Mucosa of gallbladder (tissue), 1 donor: ENCODE results near the gene PCNX2. TPM values are rescaled to one million over a fixed set of nuclear protein-coding genes. Genes with fewer than 3 reads are reported as not detected.

Experiments used
- DNase-seq: peaks from one replicate; pipeline ENCODE4 v3.0.0-alpha.2; 2020; ENCODE audit warnings: low spot score
- total RNA-seq: library from RNA; stranded (reverse); gene quantifications from one replicate; pipeline ENCODE4 v1.2.1, GENCODE V29; 2021
- donor health status: DM: no; HTN: no; CAD: no.

PCNX2 gene
- total RNA-seq, 1 donor from 2014 or later = 28.4 TPM

DNA sequence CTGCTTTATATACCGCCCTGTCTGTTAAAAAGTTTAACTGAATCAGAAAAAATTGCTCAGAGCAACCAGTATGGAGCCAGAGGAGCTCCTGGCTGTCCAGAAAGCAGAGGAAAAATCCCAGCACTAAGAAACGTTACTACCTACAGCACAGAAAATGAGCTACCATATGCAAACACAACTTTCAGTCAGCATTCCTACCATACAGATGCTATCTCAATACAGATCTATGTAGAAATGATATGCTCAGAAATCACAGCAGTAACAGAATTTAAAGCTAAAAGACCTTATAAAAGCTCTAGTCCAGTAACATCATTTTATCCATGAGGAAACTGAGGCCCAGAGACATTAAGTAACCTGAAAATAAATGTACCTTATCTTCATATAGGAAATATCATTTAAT is 38.7 kb downstream of the PCNX2 start:
- no peak for DNase-seq

DNA sequence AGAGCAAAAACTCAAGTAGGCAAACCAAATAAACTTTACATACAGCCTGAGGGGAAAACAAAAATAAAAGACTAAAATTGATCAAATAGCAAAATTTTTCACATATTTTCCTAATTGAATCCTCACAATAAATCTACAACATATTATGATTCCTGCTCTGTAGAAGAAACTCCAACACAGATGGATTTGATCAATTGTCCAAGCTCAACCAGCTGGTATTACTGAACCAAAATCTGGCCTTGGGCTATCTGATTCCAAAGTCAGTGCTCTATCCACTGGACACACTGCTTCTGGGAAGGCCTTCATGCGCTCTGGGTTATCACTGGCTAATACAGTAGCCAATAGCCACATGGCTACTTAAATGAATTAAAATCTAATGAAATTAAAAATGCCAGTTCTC is 39.3 kb downstream of the PCNX2 start:
- DNase-seq = no peak

DNA sequence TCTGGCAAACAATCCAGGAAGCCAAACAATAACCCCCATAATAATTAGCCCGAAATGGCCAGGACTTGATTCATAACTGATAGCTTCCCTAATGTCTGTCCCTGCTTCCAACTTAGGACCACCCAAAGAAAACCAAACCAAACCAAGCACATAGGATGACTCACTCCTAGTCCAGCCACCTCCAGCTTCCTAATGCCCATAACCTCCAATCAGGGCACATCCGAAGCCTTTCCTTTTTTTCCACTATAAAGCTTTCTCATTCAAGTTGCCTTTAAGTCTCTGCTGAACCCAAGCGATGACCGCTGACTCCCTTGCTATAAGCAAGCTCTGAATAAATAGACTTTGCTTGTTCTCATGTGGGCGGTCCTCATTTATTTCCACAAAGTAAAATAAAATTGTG is 40.4 kb downstream of the PCNX2 start:
- no peak for DNase-seq

DNA sequence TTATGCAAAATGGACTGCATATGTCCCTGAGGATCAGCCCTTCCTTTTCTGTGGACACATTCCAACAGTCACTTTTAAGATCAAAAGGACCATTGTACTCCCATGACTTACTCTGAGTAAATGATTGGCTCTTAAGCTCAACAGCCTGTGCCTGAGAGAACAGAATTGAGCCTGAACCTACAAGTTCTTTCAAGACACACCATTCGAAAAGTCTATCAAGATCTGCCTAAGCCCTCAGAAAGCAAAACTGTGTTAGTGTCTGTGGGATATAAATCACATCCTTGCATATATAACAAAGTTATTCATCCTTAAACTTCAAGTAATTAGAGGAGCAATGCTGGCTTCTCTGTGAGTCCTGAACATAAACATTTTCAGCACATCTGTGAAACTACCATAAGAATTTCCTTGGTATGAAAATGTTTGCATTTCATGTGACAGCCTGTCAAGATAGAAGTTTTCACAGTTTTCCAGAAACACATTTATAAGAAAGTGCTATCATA is 41.6 kb downstream of the PCNX2 start:
- no peak for DNase-seq

DNA sequence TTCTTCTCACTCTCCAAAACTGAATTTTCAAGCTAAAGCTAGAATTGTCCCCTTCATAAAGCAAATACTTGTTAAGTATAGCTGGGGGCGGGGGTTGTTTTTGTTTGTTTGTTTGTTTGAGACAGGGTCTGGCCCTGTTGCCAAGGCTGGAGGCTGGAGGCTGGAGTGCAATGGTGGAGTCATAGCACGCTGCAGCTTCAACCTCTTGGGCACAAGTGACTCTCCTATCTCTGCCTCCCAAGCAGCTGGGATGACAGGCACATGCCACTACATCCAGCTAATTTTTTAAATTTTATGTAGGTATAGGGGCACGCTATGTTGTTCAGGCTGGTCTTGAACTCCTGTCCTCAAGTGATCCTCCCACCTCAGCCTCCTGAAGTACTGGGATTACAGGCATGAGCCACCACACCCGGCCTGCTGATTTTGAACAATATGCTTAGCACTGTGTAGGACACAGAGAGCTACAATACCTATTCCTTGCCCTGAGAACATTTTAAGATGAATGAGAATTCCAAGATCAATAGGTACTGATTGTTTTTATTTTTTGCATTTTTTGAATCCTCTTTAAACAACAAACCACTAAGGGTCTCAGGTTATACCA is 42.2 kb downstream of the PCNX2 start:
- DNase-seq = no peak

DNA sequence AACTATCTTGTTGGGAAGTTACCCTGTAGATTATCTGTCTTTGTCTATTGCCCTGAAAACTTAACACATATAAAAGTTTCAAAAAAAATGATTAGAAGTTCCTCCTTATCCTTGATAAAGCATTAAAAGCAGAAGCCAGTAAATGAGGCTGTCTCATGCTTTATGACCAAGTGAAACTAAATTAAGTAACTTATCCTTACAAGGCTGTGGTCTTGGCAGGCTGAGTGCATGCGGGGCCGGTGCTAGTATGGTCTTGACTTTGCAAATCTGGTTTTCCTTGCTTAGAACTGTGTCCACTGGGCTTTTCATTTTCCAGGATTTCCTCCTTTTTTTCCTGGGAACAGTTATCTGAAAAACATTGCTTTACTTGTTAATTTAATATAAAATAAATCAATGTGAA is 43.1 kb downstream of the PCNX2 start:
- DNase-seq = no peak

DNA sequence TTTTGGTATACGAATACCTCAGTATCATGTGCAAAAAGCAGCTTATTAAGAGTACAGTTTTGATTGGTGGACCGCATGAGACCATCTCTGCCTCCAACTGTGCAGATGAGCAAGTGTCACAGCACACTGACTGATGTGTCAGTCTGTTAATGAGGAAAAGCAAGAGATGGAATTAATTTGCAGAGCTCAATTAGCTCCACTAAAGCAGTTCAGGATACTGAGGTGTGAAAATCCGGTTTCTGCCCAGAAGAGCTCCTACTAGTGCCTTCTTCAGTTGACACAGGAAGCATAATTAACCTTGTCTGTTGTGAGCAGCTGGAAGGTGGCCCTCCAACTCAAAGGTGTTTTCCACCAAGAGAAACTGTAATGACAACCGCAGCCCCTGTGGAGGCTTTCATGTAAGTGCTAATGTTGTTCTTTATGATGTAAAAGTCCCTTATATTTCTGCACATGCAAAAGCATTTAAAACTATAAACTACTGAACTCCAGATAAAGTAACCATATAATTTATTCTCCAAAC is 44.3 kb downstream of the PCNX2 start:
- no peak for DNase-seq

DNA sequence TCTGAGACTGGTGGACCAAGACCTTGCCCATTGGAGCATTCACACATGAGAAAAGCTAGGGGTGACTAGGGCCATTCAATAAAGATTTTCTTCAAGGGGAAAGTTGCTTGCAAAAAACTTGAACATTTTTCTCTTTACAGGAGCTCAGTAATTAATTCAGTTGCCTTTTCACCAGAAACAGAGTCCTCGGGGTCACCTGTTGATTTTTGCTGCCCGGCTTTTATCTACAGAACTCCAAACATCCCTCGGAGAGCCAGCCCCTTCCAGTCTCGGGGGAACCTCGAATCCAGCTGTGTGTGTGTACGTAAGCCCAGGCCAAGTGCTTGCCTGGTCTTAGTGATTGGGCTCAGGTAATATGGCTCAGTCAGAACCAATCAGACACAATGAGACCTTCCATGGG is 47.5 kb downstream of the PCNX2 start:
- DNase-seq = no peak

DNA sequence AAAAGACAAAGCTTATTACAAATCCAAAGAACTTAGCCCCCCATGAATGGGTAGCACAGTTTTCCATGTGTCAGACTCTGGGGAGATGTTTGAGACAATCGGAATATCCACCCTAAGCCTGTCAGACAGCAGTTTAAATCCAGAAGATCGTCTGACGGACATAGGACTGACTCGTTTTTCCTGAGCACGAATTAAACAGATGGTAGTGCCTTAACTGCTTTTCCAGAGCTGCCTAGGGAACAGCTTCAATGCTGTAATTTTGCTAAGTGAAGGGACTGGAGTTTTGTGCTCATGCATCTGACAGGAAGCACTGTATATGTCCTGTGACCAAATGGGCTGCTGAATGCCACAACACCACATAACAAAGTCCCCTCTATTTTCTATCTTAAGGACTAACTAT is 48.6 kb downstream of the PCNX2 start:
- no peak for DNase-seq

DNA sequence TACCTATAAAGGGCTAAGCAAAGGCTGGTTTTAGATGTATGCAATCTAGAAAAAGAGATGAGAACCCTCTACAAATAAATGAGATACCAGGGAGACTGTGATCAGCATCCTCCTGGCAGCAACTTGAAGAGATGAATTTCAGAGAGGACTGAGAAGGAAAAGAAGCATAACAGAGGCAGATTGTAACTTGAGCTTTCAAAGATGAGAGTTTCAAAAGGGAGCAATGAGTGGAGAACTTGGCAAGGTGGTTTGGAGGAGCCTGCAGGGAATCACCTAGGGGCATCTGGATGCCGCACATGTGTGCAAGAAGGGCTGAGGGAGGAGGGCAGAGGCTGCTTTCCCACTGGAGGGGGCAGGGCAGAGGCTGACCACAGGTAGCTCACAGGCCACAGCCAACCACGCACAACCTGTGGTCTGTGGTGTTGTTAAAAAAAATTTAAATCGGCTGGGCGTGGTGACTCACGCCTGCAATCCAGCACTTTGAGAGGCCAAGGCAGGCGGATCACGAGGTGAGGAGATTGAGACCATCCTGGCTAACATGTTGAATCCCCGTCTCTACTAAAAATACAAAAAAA is 50.2 kb downstream of the PCNX2 start:
- no peak for DNase-seq

DNA sequence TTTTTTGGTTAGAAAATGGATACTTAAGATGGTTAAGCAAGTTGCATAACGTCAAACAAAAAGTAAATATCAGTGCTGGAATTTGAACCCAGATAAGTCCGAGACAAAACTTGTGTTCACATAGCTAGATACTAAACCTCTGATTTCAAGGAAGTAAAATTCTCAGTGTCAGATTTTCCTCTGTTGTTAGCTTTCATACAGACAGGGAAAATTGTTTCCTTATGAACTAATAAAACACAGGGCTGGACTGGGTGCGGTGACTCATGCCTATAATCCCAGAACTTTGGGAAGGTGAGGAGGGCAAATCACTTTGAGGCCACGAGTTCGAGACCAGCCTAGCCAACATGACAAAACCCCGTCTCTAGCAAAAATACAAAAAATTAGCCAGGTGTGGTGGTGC is 51.3 kb downstream of the PCNX2 start:
- peak; percentile 51 for DNase-seq

DNA sequence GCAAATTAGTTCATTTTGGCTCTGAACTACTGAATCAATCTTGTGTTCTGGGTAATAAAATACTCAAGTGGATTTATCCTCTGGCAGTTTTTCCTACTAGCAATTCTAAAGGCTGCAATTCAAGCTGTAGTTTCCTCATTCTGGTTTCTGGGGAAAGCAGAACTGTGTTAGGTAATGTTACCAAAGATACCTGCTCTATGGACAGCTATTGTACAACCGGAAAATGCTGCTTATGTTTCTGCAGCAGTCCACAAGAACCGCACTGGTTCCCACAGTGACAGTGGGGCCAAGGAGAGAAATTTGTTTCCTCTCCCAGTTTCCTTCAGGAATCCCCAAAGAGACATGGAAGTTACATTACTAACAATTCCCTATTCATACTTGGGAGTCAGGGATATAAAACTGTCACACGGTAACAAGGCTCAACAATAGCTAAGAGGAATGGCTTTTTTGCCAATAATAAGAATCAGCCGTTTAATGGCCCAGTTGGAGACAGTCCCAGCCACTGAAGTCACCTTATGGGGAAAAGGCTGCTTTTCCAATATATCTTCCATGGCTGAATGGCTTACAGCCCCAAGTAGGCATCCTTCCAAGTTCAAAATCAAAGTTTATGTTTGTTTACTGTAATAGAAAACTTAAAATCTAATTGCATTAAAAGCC is 52.6 kb downstream of the PCNX2 start:
- no peak for DNase-seq

DNA sequence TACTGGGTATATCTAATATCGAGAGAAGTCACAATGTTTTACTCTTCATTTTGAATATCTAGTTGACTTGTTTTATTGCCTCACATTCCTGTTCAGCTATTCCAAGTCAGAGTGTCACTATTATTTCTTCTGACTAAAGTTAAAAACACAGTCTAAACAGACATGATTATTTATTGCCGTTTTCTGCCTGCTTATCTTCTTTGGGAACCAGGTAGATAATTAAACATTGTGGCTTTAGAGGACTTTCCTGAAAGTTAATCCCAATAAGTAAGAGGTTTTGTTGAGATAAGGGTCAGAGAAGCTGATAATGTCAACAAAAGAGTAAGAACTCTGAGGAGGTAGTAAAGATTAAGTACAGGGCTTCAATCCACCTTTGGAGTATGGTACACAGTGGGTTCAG is 53.8 kb downstream of the PCNX2 start:
- DNase-seq = no peak

DNA sequence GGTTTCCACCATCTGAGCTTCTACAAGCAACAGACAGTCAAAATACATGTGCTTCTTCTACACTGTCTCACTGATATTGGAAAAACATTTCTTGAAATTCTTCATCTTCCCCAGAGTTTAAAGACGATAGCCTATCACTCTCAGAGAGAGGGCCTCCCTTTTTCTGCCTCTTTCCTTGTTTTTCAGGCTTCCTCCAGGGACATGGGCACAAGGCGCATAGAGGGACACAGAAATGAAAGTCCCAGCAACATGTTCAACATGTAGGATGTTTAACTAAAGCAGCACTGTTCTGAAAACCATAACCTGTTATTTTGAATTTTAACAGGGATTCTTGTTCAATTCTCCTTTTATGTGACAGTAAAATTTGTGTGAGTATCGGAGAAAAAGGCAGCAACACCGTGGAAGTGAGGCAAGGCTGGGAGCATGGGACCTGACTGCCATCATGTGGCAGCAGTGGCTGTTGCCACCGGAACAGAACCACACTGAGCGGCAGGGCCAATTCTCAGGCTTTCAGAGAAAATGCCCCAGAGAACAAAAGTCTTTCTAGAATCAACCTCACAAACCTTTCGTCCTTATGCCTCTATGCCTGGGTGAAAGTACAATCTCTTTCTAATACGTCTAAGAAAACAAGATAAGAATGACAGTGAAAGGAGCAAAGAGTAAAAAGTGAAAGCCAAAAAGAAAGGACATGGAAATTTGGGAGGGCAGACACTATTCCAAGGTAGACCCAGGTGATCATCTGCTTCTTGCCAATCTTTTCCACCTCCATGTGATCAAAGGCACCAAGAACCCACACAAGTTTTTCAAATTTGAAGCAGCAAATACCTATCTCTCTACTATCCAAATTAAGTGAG is 54.5 kb downstream of the PCNX2 start:
- DNase-seq = peak; percentile 58

DNA sequence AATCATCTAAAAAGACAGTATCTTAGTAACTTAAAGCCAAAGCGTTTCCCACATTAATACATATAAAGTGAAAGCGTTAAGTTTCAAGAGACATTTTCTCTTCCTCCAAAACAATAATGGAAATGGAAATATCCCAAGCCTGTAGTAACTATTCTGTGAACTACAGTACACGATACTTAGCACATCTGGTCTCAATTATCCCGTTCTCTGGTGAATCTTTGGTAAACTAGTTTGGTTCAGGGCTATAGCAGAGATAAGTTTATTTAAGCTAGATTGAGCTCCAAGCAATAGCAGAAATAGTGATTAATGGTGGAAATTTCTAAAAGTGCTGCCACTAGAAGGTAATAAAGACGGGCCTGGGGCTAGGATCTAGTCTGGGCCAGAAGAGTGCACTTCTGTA is 55.2 kb downstream of the PCNX2 start:
- DNase-seq = no peak

DNA sequence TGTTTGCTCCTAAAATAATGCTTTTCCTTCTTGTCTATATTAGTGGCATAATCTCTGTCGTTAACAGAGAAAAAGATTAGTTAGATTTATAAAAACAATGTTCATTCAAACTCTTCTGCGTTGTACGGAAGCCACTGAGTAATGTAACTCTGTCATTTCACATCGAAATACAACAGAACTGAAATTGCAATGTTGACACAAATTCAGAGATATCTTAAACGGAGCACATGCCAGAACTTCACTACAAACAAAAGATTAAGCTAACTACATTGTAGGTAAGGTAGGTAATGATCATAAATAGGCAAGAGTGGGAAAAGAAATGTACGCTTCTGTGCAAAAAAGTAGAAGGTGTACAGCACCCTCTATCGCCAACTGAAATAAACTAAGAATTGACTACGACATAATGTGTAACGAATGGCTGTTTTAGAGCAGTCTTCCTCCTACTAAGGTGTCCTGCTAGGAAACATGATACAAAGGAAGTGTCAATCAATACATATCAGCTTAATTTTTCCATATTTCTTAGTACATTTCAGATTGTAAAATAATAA is 56.6 kb downstream of the PCNX2 start:
- no peak for DNase-seq

DNA sequence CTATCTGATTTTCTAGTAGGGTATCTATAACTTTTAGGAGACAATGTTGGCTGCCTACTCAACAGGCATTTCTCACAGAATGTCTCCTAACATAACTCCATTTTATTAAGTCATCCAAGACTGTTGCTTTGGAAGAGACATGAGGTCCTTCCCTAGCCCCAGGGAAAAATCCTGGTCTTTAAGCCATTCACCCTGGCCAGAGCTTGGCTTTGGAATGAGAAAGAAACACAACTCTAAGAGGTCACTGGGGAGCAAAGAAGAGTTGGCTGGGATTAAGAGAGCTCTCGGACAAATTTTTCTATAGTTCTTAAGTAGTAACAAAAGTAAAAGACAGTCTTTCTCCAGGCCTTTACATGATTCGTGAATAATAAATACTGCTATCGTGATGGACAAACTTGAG is 57.9 kb downstream of the PCNX2 start:
- DNase-seq = no peak

DNA sequence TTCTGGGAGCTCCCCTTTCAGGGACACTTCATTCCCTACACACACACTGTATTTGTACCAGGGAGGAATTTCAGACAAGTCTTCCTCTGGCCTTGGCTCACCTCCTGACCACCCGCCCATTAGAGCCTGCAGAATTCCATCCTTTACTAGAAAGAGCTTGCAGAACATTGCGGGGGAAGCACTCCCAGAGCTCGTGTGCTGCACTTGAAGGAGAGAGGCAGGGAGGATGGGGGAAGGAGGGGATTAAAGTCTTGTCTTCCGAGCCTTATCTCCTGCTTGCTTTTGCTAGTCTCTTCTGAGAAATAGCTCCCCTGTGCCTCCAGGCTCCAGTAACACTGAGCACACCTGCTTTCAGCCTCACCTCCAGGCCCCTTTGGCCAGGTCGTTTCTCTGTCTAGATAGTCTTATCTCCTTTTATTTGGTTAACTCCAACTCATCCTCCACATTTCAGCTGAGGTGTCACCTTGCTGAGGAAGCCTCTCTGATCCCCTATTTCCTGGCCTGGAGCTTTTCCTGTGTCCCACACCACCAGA is 62.0 kb downstream of the PCNX2 start:
- no peak for DNase-seq

DNA sequence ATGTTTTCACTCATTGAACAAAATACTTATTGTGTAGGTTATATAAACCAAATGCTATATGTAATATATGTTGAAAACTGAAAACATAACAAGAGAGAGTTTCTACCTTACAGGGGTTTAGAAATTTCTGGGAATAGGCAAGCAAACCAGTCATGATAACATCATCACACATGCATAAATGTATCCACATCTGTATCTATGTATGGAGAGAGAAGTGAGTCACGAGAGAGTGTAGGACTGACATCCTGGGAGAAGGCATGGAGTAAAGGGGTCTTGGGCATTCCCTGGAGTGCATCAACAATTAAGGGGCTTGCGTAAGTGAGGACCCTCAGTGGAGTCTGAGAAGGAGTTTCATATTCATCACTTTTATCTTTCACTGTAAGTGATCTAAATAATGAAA is 65.5 kb downstream of the PCNX2 start:
- no peak for DNase-seq

DNA sequence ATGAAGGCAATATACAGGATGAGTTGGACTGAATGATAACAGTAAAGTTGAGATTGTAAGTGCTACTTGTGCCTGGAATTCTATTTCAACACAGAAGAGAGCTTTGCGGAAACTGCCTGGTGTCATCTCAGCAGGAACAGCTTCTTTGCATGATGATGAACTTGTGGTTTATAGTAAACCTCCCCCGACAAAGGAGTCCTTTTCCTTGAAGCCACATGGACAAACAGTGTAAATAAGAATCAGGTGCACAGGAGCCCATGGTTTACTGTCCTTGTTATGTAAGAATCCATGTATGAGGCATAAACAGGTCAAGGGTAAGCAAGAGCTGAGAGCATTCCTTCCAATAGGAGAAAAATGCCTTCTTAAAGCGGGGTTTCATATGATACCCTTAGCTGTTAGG is 66.2 kb downstream of the PCNX2 start:
- DNase-seq = no peak

DNA sequence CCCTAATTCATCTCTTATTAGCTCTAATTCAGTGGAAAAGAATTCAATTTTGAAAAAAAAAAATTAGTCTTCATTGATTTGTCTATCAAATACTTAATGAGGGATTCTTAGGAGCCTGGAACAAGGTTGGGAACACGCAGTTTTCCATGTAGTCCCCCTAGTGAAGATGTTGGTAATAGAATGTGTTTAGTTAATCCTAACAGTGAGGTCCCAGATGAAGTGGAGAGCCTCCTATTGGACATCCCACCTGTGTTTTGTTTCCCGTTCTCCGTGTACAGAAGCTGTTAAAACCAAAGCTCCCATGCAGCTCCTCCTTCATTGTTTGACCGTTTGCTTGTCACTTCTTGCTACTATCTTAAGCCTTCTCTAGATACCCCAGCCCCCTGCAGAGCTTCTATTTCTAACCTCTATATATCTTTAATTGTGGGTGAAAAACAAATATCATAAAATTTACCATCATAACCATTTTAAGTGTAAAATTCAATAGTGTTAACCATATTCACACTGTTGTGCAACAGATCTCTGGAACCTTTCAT is 67.5 kb downstream of the PCNX2 start:
- no peak for DNase-seq
